ENCODE measurements around the gene CRLF2. TPM values are rescaled to one million over a fixed set of nuclear protein-coding genes. Genes with fewer than 3 reads are reported as not detected.

The CRLF2 gene
- total RNA-seq, 1 experiment from 2014 or later: not detected

DNA sequence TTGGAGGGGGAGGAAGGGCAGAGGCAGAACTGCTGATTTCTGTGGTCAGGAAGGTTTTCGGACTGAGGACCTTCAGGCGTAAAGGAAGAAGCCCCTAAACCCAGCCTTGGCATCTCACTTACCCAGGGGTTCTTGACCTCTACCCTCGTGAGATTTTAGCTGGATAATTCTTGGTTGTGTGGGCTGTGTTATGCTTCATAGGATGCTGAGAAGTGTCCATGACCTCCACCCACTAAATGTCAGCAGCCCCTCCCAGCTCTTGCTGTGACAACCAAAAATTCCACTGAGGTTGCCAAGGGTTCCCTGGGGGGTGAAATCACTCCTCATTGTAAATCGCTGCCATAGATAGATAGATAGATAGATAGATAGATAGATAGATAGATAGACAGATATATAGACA lies 5.8 kb upstream of the CRLF2 start:
- ChIA-PET CTCF (no interaction called here), POLR2A (no interaction called here)
- H3K4me3 Mint-ChIP-seq: no peak overlapping the region
- no peak overlapping the region for H3K27ac Mint-ChIP-seq
- H3K36me3 Mint-ChIP-seq: peaks cover 8% of the 10 kb centered on the region
- H3K4me1 Mint-ChIP-seq: no peaks in the 10 kb centered on the region
- no peak for DNase-seq (ENCODE audit: low spot score)
- no peak for ATAC-seq
- peaks cover 10% of the 10 kb centered on the region for H3K9me3 Mint-ChIP-seq
- peaks cover 3% of the 10 kb centered on the region; the same call in 1 of the 2 replicates for H3K27me3 Mint-ChIP-seq (ENCODE audit: low read depth)
- TF ChIP-seq KAT7 (CRISPR knock-in tag; IDR thresholded peaks at IDR 0.05; ENCODE audit: borderline replicate concordance): no peak
- no peak for TF ChIP-seq ZNF396 (CRISPR knock-in tag; IDR thresholded peaks at IDR 0.05; ENCODE audit: borderline replicate concordance)
- TF ChIP-seq OVOL2 (CRISPR knock-in tag; IDR thresholded peaks at IDR 0.05; ENCODE audit: borderline replicate concordance): no peak
- TF ChIP-seq IRF2 (CRISPR knock-in tag; IDR thresholded peaks at IDR 0.05; ENCODE audit: borderline replicate concordance, low read depth): no peak
- TF ChIP-seq ATF2 (CRISPR knock-in tag; IDR thresholded peaks at IDR 0.05; ENCODE audit: borderline replicate concordance, low read depth): no peak
- no peak for TF ChIP-seq ZMAT4 (CRISPR knock-in tag; IDR thresholded peaks at IDR 0.05)
- TF ChIP-seq, protein P1, sequence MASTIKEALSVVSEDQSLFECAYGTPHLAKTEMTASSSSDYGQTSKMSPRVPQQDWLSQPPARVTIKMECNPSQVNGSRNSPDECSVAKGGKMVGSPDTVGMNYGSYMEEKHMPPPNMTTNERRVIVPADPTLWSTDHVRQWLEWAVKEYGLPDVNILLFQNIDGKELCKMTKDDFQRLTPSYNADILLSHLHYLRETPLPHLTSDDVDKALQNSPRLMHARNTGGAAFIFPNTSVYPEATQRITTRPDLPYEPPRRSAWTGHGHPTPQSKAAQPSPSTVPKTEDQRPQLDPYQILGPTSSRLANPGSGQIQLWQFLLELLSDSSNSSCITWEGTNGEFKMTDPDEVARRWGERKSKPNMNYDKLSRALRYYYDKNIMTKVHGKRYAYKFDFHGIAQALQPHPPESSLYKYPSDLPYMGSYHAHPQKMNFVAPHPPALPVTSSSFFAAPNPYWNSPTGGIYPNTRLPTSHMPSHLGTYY (CRISPR knock-in tag; IDR thresholded peaks at IDR 0.05): no peak
- TF ChIP-seq, protein P2, sequence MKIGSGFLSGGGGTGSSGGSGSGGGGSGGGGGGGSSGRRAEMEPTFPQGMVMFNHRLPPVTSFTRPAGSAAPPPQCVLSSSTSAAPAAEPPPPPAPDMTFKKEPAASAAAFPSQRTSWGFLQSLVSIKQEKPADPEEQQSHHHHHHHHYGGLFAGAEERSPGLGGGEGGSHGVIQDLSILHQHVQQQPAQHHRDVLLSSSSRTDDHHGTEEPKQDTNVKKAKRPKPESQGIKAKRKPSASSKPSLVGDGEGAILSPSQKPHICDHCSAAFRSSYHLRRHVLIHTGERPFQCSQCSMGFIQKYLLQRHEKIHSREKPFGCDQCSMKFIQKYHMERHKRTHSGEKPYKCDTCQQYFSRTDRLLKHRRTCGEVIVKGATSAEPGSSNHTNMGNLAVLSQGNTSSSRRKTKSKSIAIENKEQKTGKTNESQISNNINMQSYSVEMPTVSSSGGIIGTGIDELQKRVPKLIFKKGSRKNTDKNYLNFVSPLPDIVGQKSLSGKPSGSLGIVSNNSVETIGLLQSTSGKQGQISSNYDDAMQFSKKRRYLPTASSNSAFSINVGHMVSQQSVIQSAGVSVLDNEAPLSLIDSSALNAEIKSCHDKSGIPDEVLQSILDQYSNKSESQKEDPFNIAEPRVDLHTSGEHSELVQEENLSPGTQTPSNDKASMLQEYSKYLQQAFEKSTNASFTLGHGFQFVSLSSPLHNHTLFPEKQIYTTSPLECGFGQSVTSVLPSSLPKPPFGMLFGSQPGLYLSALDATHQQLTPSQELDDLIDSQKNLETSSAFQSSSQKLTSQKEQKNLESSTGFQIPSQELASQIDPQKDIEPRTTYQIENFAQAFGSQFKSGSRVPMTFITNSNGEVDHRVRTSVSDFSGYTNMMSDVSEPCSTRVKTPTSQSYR (CRISPR knock-in tag; IDR thresholded peaks at IDR 0.05): no peak
- no peak for TF ChIP-seq MAX (CRISPR knock-in tag; IDR thresholded peaks at IDR 0.05)
- TF ChIP-seq NR3C1 (CRISPR knock-in tag; conservative IDR thresholded peaks at IDR 0.05; ENCODE audit: low read depth): no peak
- TF ChIP-seq NFATC4 (CRISPR knock-in tag; IDR thresholded peaks at IDR 0.05): no peak
- TF ChIP-seq, protein P3, sequence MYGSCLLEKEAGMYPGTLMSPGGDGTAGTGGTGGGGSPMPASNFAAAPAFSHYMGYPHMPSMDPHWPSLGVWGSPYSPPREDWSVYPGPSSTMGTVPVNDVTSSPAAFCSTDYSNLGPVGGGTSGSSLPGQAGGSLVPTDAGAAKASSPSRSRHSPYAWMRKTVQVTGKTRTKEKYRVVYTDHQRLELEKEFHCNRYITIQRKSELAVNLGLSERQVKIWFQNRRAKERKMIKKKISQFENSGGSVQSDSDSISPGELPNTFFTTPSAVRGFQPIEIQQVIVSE (CRISPR knock-in tag; IDR thresholded peaks at IDR 0.05; ENCODE audit: borderline replicate concordance): no peak
- no peak for TF ChIP-seq E2F4 (CRISPR knock-in tag; IDR thresholded peaks at IDR 0.05; ENCODE audit: borderline replicate concordance, low read depth)
- no peak for TF ChIP-seq USF2 (CRISPR knock-in tag; IDR thresholded peaks at IDR 0.05)
- no peak for TF ChIP-seq ZBTB43 (CRISPR knock-in tag; IDR thresholded peaks at IDR 0.05)
- TF ChIP-seq, protein P4, sequence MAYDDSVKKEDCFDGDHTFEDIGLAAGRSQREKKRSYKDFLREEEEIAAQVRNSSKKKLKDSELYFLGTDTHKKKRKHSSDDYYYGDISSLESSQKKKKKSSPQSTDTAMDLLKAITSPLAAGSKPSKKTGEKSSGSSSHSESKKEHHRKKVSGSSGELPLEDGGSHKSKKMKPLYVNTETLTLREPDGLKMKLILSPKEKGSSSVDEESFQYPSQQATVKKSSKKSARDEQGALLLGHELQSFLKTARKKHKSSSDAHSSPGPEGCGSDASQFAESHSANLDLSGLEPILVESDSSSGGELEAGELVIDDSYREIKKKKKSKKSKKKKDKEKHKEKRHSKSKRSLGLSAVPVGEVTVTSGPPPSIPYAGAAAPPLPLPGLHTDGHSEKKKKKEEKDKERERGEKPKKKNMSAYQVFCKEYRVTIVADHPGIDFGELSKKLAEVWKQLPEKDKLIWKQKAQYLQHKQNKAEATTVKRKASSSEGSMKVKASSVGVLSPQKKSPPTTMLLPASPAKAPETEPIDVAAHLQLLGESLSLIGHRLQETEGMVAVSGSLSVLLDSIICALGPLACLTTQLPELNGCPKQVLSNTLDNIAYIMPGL (CRISPR knock-in tag; IDR thresholded peaks at IDR 0.05): no peak
- no peak for TF ChIP-seq ZNF263 (CRISPR knock-in tag; IDR thresholded peaks at IDR 0.05; ENCODE audit: low read depth)
- no peak for TF ChIP-seq PREB (CRISPR knock-in tag; IDR thresholded peaks at IDR 0.05; ENCODE audit: borderline replicate concordance)
- TF ChIP-seq CBFB (CRISPR knock-in tag; IDR thresholded peaks at IDR 0.05; ENCODE audit: low read depth): no peak
